HL-60 (cell line): Measurements from ENCODE around the gene FAM83C.

Experiments
- GABPA ChIP-seq: IDR thresholded peaks from 2 replicates; pipeline ENCODE4 v1.6.1; 2012; ENCODE audit warnings: low read depth
- POLR2AphosphoS5 ChIP-seq: IDR thresholded peaks from 2 replicates; pipeline ENCODE4 v1.6.1; 2012; ENCODE audit warnings: low read depth
- REST ChIP-seq: IDR thresholded peaks from 2 replicates; pipeline ENCODE4 v1.6.1; 2012; ENCODE audit warnings: low read depth; ENCODE audit not compliant: insufficient replicate concordance
- SPI1 ChIP-seq: IDR thresholded peaks from 2 replicates; pipeline ENCODE4 v1.6.1; 2012; ENCODE audit warnings: low read depth, mild to moderate bottlenecking, borderline replicate concordance
- TF ChIP-seq, protein P1 (sequence below): IDR thresholded peaks from one replicate; pipeline ENCODE4 v1.5.1; 2011; ENCODE audit warnings: low read length, control low read depth, inconsistent platforms; ENCODE audit not compliant: insufficient read depth

- TF ChIP-seq REST (no peak), GABPA (no peak), SPI1 (no peak), POLR2AphosphoS5 (no peak)
- TF ChIP-seq, protein P1, sequence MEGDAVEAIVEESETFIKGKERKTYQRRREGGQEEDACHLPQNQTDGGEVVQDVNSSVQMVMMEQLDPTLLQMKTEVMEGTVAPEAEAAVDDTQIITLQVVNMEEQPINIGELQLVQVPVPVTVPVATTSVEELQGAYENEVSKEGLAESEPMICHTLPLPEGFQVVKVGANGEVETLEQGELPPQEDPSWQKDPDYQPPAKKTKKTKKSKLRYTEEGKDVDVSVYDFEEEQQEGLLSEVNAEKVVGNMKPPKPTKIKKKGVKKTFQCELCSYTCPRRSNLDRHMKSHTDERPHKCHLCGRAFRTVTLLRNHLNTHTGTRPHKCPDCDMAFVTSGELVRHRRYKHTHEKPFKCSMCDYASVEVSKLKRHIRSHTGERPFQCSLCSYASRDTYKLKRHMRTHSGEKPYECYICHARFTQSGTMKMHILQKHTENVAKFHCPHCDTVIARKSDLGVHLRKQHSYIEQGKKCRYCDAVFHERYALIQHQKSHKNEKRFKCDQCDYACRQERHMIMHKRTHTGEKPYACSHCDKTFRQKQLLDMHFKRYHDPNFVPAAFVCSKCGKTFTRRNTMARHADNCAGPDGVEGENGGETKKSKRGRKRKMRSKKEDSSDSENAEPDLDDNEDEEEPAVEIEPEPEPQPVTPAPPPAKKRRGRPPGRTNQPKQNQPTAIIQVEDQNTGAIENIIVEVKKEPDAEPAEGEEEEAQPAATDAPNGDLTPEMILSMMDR, result no peak
These were observed 26.4 kb upstream of the FAM83C start for GRCh38 chr20:35318502-35319157.
